Ishikawa (cell line): Measurements from ENCODE around the gene WDR70.

Experiments used
- CEBPB ChIP-seq: IDR thresholded peaks from 2 replicates; pipeline ENCODE4 v1.6.1; 2012
- CREB1 ChIP-seq: IDR thresholded peaks from 2 replicates; pipeline ENCODE4 v1.6.1; 2012; ENCODE audit warnings: low read depth
- EGR1 ChIP-seq: IDR thresholded peaks from 2 replicates; pipeline ENCODE4 v1.6.1; 2012
- EP300 ChIP-seq: IDR thresholded peaks from 2 replicates; pipeline ENCODE4 v1.6.1; 2012; ENCODE audit warnings: borderline replicate concordance
- FOXM1 ChIP-seq: IDR thresholded peaks from 2 replicates; pipeline ENCODE4 v1.6.1; 2012; ENCODE audit warnings: low read depth, borderline replicate concordance
- NFIC ChIP-seq: IDR thresholded peaks from 2 replicates; pipeline ENCODE4 v1.6.1; 2012
- RAD21 ChIP-seq: IDR thresholded peaks from 2 replicates; pipeline ENCODE4 v1.6.1; 2012; ENCODE audit warnings: low read depth
- TAF1 ChIP-seq: IDR thresholded peaks from 2 replicates; pipeline ENCODE4 v1.6.1; 2012; ENCODE audit warnings: low read depth, mild to moderate bottlenecking
- TCF12 ChIP-seq: IDR thresholded peaks from 2 replicates; pipeline ENCODE4 v1.6.1; 2012; ENCODE audit warnings: low read depth
- TEAD4 ChIP-seq: IDR thresholded peaks from 2 replicates; pipeline ENCODE4 v1.6.1; 2012
- USF1 ChIP-seq: IDR thresholded peaks from 2 replicates; pipeline ENCODE4 v1.6.1; 2012
- YY1 ChIP-seq: IDR thresholded peaks from 2 replicates; pipeline ENCODE4 v1.6.1; 2012; ENCODE audit warnings: low read depth
- ZBTB7A ChIP-seq: IDR thresholded peaks from 2 replicates; pipeline ENCODE4 v1.6.1; 2012; ENCODE audit warnings: low read depth
- TF ChIP-seq, protein P1 (sequence below): IDR thresholded peaks from 2 replicates; pipeline ENCODE4 v1.6.1; 2012
- TF ChIP-seq, protein P2 (sequence below): IDR thresholded peaks from 2 replicates; pipeline ENCODE4 v1.6.1; 2012; ENCODE audit warnings: low read depth, mild to moderate bottlenecking

The WDR70 gene

GRCh38 chr5:37751227-37751626 is 372.1 kb downstream of the WDR70 start:
- TF ChIP-seq TEAD4 = no peak
- TF ChIP-seq, protein P1, sequence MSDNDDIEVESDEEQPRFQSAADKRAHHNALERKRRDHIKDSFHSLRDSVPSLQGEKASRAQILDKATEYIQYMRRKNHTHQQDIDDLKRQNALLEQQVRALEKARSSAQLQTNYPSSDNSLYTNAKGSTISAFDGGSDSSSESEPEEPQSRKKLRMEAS = no peak
- TF ChIP-seq RAD21 = no peak

- TF ChIP-seq RAD21 (no peak), CEBPB (no peak), YY1 (no peak), EGR1 (no peak), USF1 (no peak), TAF1 (no peak), EP300 (no peak), ZBTB7A (no peak)
- TF ChIP-seq, protein P2, sequence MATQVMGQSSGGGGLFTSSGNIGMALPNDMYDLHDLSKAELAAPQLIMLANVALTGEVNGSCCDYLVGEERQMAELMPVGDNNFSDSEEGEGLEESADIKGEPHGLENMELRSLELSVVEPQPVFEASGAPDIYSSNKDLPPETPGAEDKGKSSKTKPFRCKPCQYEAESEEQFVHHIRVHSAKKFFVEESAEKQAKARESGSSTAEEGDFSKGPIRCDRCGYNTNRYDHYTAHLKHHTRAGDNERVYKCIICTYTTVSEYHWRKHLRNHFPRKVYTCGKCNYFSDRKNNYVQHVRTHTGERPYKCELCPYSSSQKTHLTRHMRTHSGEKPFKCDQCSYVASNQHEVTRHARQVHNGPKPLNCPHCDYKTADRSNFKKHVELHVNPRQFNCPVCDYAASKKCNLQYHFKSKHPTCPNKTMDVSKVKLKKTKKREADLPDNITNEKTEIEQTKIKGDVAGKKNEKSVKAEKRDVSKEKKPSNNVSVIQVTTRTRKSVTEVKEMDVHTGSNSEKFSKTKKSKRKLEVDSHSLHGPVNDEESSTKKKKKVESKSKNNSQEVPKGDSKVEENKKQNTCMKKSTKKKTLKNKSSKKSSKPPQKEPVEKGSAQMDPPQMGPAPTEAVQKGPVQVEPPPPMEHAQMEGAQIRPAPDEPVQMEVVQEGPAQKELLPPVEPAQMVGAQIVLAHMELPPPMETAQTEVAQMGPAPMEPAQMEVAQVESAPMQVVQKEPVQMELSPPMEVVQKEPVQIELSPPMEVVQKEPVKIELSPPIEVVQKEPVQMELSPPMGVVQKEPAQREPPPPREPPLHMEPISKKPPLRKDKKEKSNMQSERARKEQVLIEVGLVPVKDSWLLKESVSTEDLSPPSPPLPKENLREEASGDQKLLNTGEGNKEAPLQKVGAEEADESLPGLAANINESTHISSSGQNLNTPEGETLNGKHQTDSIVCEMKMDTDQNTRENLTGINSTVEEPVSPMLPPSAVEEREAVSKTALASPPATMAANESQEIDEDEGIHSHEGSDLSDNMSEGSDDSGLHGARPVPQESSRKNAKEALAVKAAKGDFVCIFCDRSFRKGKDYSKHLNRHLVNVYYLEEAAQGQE = no peak
Observed at GRCh38 chr5:37754976-37755375, 375.9 kb downstream of the WDR70 start.

DNA sequence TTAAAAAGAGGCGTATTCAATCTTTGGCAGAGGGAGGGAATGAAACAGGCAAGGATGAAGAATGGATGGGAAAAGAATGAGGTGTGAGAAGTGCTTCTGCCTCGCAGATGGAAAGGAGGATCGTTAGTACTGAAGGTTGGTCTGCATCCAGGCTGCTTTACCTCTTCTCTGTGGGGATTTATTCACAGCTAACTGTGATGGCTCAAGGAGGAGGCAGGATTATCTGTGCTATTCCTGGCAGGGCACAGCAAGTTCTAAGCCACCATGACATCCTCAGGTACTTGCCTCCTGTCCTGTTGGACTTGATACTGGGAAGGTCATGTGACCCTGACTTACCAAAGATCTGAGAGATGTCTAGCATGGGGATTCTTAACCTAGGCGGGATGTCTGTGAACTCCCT is 376.5 kb downstream of the WDR70 start:
- TF ChIP-seq TCF12 (no peak), FOXM1 (no peak), USF1 (no peak), NFIC (no peak), TEAD4 (no peak), ZBTB7A (no peak), CEBPB (no peak), TAF1 (no peak), RAD21 (no peak), EP300 (no peak), EGR1 (no peak), YY1 (no peak), CREB1 (no peak)
- TF ChIP-seq, protein P2 = no peak
- TF ChIP-seq, protein P1 = no peak

GRCh38 chr5:37756248-37756647 is 377.1 kb downstream of the WDR70 start:
- no peak for TF ChIP-seq YY1
- TF ChIP-seq FOXM1 = no peak
- TF ChIP-seq EGR1 = no peak
- TF ChIP-seq CEBPB = no peak
- TF ChIP-seq TEAD4 = no peak
- TF ChIP-seq, protein P1 = no peak
- TF ChIP-seq, protein P2 = no peak

- TF ChIP-seq USF1 = no peak
- peak; percentile 20; the same call in 1 of the 2 replicates for TF ChIP-seq RAD21
Observed at GRCh38 chr5:37757980-37758582, 379.0 kb downstream of the WDR70 start.
